Peyer's patch (tissue), 4 donors: Measurements from ENCODE around the gene TXNDC15.

Source experiments
- POLR2A ChIP-seq, 2 donors: fragments of 450-650 bp; IDR thresholded peaks; one replicate each; pipeline ENCODE4 v1.5.1; 2017; ENCODE audit warnings: antibody characterized with exemption in 2 of 2, mild to moderate bottlenecking in 2 of 2, moderate library complexity in 2 of 2
- TF ChIP-seq, protein P1 (sequence below), 6 experiments: fragments of 450-650 bp in 4 of 6; fragments of 200-600 bp in 2 of 6; sonication (generic) in 1 of 6; IDR thresholded peaks; one replicate each; pipeline ENCODE4 v1.5.1; 2017 to 2019; ENCODE audit warnings: antibody characterized with exemption in 6 of 6, mild to moderate bottlenecking in 3 of 6, moderate library complexity in 1 of 6

DNA sequence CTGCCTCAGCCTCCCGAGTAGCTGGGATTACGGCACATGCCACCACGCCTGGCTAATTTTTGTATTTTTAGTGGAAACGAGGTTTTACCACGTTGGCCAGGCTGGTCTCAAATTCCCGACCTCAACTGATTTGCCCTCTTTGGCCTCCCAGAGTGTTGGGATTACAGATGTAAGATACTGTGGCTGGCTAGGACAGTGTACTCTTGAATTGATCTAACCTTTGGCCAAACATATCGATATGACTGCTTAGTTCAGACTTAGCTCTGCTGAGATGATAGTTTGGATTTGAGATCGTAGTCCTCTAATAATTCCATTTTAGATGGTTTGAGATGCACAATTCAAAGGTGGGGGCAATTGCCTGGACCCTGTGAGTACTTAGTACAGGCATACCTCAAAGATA lies 15.2 kb downstream of the TXNDC15 start:
- TF ChIP-seq, protein P1, sequence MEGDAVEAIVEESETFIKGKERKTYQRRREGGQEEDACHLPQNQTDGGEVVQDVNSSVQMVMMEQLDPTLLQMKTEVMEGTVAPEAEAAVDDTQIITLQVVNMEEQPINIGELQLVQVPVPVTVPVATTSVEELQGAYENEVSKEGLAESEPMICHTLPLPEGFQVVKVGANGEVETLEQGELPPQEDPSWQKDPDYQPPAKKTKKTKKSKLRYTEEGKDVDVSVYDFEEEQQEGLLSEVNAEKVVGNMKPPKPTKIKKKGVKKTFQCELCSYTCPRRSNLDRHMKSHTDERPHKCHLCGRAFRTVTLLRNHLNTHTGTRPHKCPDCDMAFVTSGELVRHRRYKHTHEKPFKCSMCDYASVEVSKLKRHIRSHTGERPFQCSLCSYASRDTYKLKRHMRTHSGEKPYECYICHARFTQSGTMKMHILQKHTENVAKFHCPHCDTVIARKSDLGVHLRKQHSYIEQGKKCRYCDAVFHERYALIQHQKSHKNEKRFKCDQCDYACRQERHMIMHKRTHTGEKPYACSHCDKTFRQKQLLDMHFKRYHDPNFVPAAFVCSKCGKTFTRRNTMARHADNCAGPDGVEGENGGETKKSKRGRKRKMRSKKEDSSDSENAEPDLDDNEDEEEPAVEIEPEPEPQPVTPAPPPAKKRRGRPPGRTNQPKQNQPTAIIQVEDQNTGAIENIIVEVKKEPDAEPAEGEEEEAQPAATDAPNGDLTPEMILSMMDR (IDR thresholded peaks at IDR 0.05), result no peak
- no peak for TF ChIP-seq POLR2A (IDR thresholded peaks at IDR 0.05)
